Ishikawa (cell line): ENCODE data around the gene PSME2.
A peak's percentile ranks its signal among the peaks of the same experiment; 100 is the strongest.

Source experiments
- CEBPB ChIP-seq: IDR thresholded peaks from 2 replicates; pipeline ENCODE4 v1.6.1; 2012
- CREB1 ChIP-seq: IDR thresholded peaks from 2 replicates; pipeline ENCODE4 v1.6.1; 2012; ENCODE audit warnings: low read depth
- EGR1 ChIP-seq: IDR thresholded peaks from 2 replicates; pipeline ENCODE4 v1.6.1; 2012
- FOXM1 ChIP-seq: IDR thresholded peaks from 2 replicates; pipeline ENCODE4 v1.6.1; 2012; ENCODE audit warnings: low read depth, borderline replicate concordance
- REST ChIP-seq: IDR thresholded peaks from 2 replicates; pipeline ENCODE4 v1.6.1; 2012; ENCODE audit warnings: low read depth, mild to moderate bottlenecking
- TAF1 ChIP-seq: IDR thresholded peaks from 2 replicates; pipeline ENCODE4 v1.6.1; 2012; ENCODE audit warnings: low read depth, mild to moderate bottlenecking
- TEAD4 ChIP-seq: IDR thresholded peaks from 2 replicates; pipeline ENCODE4 v1.6.1; 2012
- YY1 ChIP-seq: IDR thresholded peaks from 2 replicates; pipeline ENCODE4 v1.6.1; 2012; ENCODE audit warnings: low read depth
- ZBTB7A ChIP-seq: IDR thresholded peaks from 2 replicates; pipeline ENCODE4 v1.6.1; 2012; ENCODE audit warnings: low read depth
- TF ChIP-seq, protein P1 (sequence below): IDR thresholded peaks from 2 replicates; pipeline ENCODE4 v1.6.1; 2012

GRCh38 chr14:24114532-24115421 is 31.6 kb downstream of the PSME2 start, which contains the start of the genes DCAF11 and NRL:
- no peak for TF ChIP-seq CEBPB
- peak; percentile 94 for TF ChIP-seq EGR1
- peak; percentile 87 for TF ChIP-seq CREB1
- TF ChIP-seq TEAD4 = peak; percentile 27; the same call in 1 of the 2 replicates
- TF ChIP-seq FOXM1 = no peak
- no peak for TF ChIP-seq REST
- TF ChIP-seq, protein P1, sequence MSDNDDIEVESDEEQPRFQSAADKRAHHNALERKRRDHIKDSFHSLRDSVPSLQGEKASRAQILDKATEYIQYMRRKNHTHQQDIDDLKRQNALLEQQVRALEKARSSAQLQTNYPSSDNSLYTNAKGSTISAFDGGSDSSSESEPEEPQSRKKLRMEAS = peak; percentile 96
- no peak for TF ChIP-seq ZBTB7A
- TF ChIP-seq YY1 = no peak; the same call in 1 of the 2 replicates
- peak; percentile 54 for TF ChIP-seq TAF1
